ENCODE data around the gene PLEKHH1.
"Not testable (repeated sequence)": the region's sequence is repeated elsewhere in the genome, so short reads cannot be mapped to it uniquely, and the experiment has no call there.

PLEKHH1 gene

DNA sequence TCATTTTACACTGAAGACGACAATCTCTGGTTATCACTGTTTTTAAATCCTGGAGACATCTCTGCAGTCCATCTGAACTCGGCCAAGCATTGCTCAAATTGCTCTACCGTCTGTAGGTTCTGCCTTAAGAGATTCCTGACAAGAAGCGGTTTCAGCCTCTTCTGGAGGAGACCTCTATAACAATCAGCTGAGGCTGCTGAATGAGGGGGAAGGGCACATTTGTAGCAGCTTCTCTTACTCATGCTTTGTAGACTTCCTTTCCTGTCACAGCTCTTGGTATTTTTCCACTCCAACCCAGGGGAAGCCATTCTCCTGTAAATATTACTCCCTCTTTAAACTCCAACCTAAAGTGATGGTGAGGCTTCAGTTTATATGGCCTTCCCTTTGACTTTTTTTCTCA lies 89.6 kb downstream of the PLEKHH1 start:
- FAIRE-seq = no peak
- no peak for DNase-seq (ENCODE audit: insufficient read length)
- no peak for TF ChIP-seq POLR2A (IDR thresholded peaks at IDR 0.05; ENCODE audit: low read depth, low read length)
- no peak for TF ChIP-seq POLR2AphosphoS5 (IDR thresholded peaks at IDR 0.05; ENCODE audit: low read depth, low read length)
- TF ChIP-seq TAF1 (IDR thresholded peaks at IDR 0.05; ENCODE audit: borderline replicate concordance, low read depth, low read length) = no peak

DNA sequence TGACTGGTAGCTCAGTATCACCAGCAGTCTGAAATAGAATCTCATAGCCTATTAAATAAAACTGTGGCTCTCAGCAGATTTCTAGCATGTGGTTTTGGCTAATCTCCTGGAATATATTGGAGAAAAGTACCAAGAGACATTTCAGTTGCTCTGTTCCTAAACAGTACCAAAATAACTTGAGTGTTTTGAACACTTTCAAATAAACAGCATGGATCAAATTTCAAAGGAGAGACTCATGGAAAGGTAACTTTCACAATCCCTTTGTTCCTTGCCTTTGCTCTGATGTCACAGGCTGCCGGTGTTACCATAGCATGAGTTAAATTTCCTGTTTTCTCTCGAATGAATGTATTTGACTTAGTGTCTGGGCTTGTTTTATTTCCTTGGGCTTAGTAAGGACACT lies 90.0 kb downstream of the PLEKHH1 start:
- no peak for DNase-seq (ENCODE audit: insufficient read length)
- TF ChIP-seq TAF1 (IDR thresholded peaks at IDR 0.05; ENCODE audit: borderline replicate concordance, low read depth, low read length) (no peak), POLR2A (IDR thresholded peaks at IDR 0.05; ENCODE audit: low read depth, low read length) (no peak), POLR2AphosphoS5 (IDR thresholded peaks at IDR 0.05; ENCODE audit: low read depth, low read length) (no peak)
- no peak for FAIRE-seq

GRCh38 chr14:67626131-67626530 lies 93.0 kb downstream of the PLEKHH1 start:
- FAIRE-seq; DNase-seq (ENCODE audit: insufficient read length): not testable (repeated sequence)

- FAIRE-seq = no peak
- TF ChIP-seq POLR2A (IDR thresholded peaks at IDR 0.05; ENCODE audit: low read depth, low read length) (no peak), TAF1 (IDR thresholded peaks at IDR 0.05; ENCODE audit: borderline replicate concordance, low read depth, low read length) (no peak), POLR2AphosphoS5 (IDR thresholded peaks at IDR 0.05; ENCODE audit: low read depth, low read length) (no peak)
- no peak for DNase-seq (ENCODE audit: insufficient read length)
These were observed 94.4 kb downstream of the PLEKHH1 start for GRCh38 chr14:67627519-67627918.

DNA sequence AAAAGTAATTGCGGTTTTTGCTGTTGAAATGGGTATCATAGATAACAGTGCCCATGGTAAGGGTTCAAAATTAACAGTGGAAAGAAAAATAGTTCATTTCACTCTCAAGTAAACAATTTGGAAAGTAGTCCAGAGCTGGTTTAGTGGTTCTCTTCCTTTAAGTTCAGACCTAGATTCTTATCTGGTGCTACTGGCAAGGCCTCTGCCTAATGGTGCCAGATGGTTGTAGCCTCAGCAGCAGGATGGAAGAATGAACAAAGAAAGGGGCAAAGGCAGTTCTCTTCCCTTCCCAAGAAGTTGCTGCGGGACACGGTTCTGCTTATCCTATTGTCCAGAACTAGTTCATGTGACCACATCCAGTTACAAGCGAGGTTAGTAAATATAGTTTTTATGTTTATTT lies 97.1 kb downstream of the PLEKHH1 start:
- FAIRE-seq (no peak), DNase-seq (ENCODE audit: insufficient read length) (no peak)
- TF ChIP-seq TAF1 (IDR thresholded peaks at IDR 0.05; ENCODE audit: borderline replicate concordance, low read depth, low read length) = no peak
- no peak for TF ChIP-seq POLR2A (IDR thresholded peaks at IDR 0.05; ENCODE audit: low read depth, low read length)
- TF ChIP-seq POLR2AphosphoS5 (IDR thresholded peaks at IDR 0.05; ENCODE audit: low read depth, low read length) = no peak

- FAIRE-seq (no peak), DNase-seq (ENCODE audit: insufficient read length) (no peak)
- TF ChIP-seq POLR2A (IDR thresholded peaks at IDR 0.05; ENCODE audit: low read depth, low read length) (no peak), TAF1 (IDR thresholded peaks at IDR 0.05; ENCODE audit: borderline replicate concordance, low read depth, low read length) (no peak), POLR2AphosphoS5 (IDR thresholded peaks at IDR 0.05; ENCODE audit: low read depth, low read length) (no peak)
These were observed 97.8 kb downstream of the PLEKHH1 start for GRCh38 chr14:67630938-67631337.

DNA sequence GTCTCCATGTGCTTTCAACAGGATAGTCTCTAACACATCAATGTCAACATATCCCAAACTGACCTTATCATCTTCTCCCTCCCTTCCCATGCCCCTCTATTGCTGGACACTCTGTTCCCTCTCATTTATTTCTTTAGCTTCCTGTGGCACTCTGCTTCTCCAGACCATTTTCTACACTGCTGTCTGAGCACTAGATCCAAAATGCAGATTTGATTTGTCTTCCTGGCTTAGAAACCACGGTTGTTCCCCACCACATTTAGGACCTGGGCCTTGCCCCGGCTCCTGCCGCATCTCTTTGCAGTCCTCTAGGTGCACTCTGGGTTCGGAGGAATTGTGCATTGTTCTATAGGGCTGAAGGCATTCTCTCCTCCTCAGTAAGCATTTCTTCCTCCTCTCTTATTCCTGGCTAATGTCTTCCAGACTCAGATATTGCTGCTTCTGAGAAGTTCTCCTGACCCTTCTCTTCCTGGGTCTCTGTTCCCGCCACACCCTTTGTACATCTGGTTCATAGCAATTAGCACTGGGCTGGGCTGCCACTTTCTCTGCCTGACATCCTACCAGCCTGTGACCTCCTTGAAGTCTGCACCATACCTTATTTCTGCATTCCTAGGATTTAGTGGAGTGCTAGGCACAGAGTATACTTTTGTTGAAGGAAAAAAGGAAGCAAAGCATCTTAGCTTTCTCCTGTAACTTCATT lies 100.5 kb downstream of the PLEKHH1 start:
- TF ChIP-seq POLR2A (IDR thresholded peaks at IDR 0.05; ENCODE audit: low read depth, low read length) (no peak), TAF1 (IDR thresholded peaks at IDR 0.05; ENCODE audit: borderline replicate concordance, low read depth, low read length) (no peak), POLR2AphosphoS5 (IDR thresholded peaks at IDR 0.05; ENCODE audit: low read depth, low read length) (no peak)
- DNase-seq (ENCODE audit: insufficient read length) (no peak), FAIRE-seq (no peak)

DNA sequence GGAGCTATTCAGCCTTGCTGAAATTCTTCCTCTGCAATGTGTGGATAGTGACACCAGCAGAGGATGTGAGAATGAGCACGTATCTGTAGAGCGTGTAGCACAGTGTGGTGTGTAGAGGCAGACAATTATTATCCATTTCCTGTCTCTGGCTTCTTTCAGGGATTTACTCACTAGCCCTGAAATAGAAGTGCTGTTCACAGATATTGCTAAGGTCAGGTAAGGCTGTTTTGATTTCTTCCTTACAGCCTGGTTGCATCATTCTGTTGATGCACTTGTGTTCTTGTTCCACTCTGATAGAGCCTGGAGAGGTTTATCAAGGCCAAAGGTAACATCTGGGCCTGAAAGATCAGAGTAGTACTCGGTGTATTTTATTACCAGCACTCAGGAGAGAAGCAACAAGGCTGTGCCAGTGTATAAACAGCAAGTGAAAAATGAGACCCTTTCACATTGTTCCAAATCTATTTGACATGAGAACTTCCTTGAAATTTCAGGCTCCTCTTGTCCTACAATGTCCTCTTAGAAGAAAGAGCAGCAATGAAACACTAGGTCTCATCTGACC lies 103.3 kb downstream of the PLEKHH1 start:
- peak; percentile 38 for FAIRE-seq

DNA sequence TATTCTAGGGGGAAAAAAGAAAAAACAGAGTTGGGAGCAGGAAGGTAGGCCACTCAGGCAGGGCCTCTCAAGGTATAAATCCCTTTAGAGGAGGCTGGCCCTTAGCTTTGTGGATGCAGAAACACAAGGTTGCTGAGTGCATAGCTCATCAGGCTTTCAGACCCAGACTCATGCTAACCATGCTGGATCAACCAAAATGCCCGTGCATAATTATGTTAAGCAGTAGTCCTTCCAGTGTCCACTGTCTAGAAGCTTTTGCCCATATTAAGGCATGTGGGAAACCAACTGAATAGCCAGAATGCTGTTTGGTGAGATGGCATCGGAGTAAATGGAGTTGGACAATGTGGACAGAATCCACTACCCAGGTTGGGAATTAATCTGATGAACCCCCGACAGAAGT lies 105.6 kb downstream of the PLEKHH1 start:
- TF ChIP-seq POLR2A (IDR thresholded peaks at IDR 0.05; ENCODE audit: low read depth, low read length) (no peak), POLR2AphosphoS5 (IDR thresholded peaks at IDR 0.05; ENCODE audit: low read depth, low read length) (no peak), TAF1 (IDR thresholded peaks at IDR 0.05; ENCODE audit: borderline replicate concordance, low read depth, low read length) (no peak)
- FAIRE-seq (no peak), DNase-seq (ENCODE audit: insufficient read length) (no peak)

More for the DNA sequence above, 103.3 kb downstream of the PLEKHH1 start:
- no peak for DNase-seq (ENCODE audit: insufficient read length)
- no peak for TF ChIP-seq TAF1 (IDR thresholded peaks at IDR 0.05; ENCODE audit: borderline replicate concordance, low read depth, low read length)
- no peak for TF ChIP-seq POLR2AphosphoS5 (IDR thresholded peaks at IDR 0.05; ENCODE audit: low read depth, low read length)
- no peak for TF ChIP-seq POLR2A (IDR thresholded peaks at IDR 0.05; ENCODE audit: low read depth, low read length)
